CD14-positive monocyte (primary cell): ENCODE results near the gene FNDC3B. TPM values are rescaled to one million over a fixed set of nuclear protein-coding genes. Genes with fewer than 3 reads are reported as not detected.
A peak's percentile ranks its signal among the peaks of the same experiment; 100 is the strongest.

ENCODE experiments used
- DNase-seq, 3 donors: peaks; one replicate each; pipeline ENCODE4 v3.0.0-alpha.2; 2011 to 2022
- H2AFZ ChIP-seq: 2 replicates; pipeline ENCODE4 v1.6.0; 2012; ENCODE audit warnings: mild to moderate bottlenecking, low read depth, low read length, inconsistent platforms; ENCODE audit not compliant: insufficient read depth, poor library complexity, severe bottlenecking
- H3K27ac ChIP-seq, 2 donors: 1 replicate in 1 of 2; 2 replicates in 1 of 2; pipeline ENCODE4 v1.5.1; 2012 to 2013; ENCODE audit warnings: low read length in 2 of 2, control low read depth in 1 of 2, inconsistent platforms in 1 of 2, low read depth in 1 of 2, mild to moderate bottlenecking in 1 of 2
- H3K27me3 ChIP-seq, 2 donors: one replicate each; pipeline versions ENCODE4 v1.6.0 to v1.6.1; 2011 to 2013; ENCODE audit warnings: low read length in 2 of 2; ENCODE audit not compliant: control insufficient read depth in 2 of 2, insufficient read depth in 2 of 2
- H3K36me3 ChIP-seq, 2 donors: replicated peaks in 1 of 2; 1 replicate in 1 of 2; 2 replicates in 1 of 2; pipeline versions ENCODE4 v1.5.1 to v1.6.1; 2012 to 2013; ENCODE audit warnings: low read length in 2 of 2, control low read depth in 1 of 2, inconsistent platforms in 1 of 2, mild to moderate bottlenecking in 1 of 2; ENCODE audit not compliant: insufficient read depth in 2 of 2, control insufficient read depth in 1 of 2
- H3K4me1 ChIP-seq, 2 donors: 1 replicate in 1 of 2; 2 replicates in 1 of 2; pipeline versions ENCODE4 v1.5.1 to v1.6.1; 2012 to 2013; ENCODE audit warnings: low read length in 2 of 2, control low read depth in 1 of 2, inconsistent platforms in 1 of 2, mild to moderate bottlenecking in 1 of 2, moderate library complexity in 1 of 2; ENCODE audit not compliant: insufficient read depth in 2 of 2, control insufficient read depth in 1 of 2
- H3K4me2 ChIP-seq: replicated peaks from 2 replicates; pipeline ENCODE3; 2012; ENCODE audit warnings: low read length, moderate library complexity, mild to moderate bottlenecking; ENCODE audit not compliant: poor library complexity, severe bottlenecking; ENCODE audit errors: extremely low read depth
- H3K4me3 ChIP-seq, 3 experiments: fragments of 200-600 bp in 1 of 3; sonication (generic) in 1 of 3; replicated peaks in 1 of 3; 1 replicate in 2 of 3; 2 replicates in 1 of 3; pipeline ENCODE4 v1.5.1; 2011 to 2013; ENCODE audit warnings: low read length in 3 of 3, mild to moderate bottlenecking in 3 of 3, control low read depth in 2 of 3, low read depth in 2 of 3, inconsistent platforms in 1 of 3, moderate library complexity in 1 of 3
- H3K79me2 ChIP-seq: 2 replicates; pipeline ENCODE4 v1.6.0; 2012; ENCODE audit warnings: mild to moderate bottlenecking, control low read depth, inconsistent platforms, low read length, moderate library complexity; ENCODE audit not compliant: insufficient read depth
- H3K9ac ChIP-seq: 2 replicates; pipeline ENCODE4 v1.6.0; 2017; ENCODE audit warnings: low read length, mild to moderate bottlenecking; ENCODE audit not compliant: insufficient read depth, poor library complexity, severe bottlenecking
- H3K9me3 ChIP-seq, 2 donors: replicated peaks in 1 of 2; 1 replicate in 1 of 2; 2 replicates in 1 of 2; pipeline versions ENCODE4 v1.5.1 to v1.6.1; 2012 to 2013; ENCODE audit warnings: low read length in 2 of 2, control low read depth in 1 of 2; ENCODE audit not compliant: control insufficient read depth in 1 of 2, insufficient read depth in 1 of 2
- H4K20me1 ChIP-seq: 2 replicates; pipeline ENCODE4 v1.6.0; 2012; ENCODE audit warnings: mild to moderate bottlenecking, low read length, control low read depth, moderate library complexity; ENCODE audit not compliant: insufficient read depth
- H3K27ac Mint-ChIP-seq, 7 donors: one replicate each; pipeline ENCODE4 v1.8.0; 2020; ENCODE audit warnings: mild to moderate bottlenecking in 7 of 7, mixed read lengths in 7 of 7, moderate library complexity in 6 of 7, inconsistent platforms in 2 of 7
- H3K27me3 Mint-ChIP-seq, 3 donors: one replicate each; pipeline ENCODE4 v1.8.0; 2021 to 2022; ENCODE audit warnings: low read depth in 3 of 3, mild to moderate bottlenecking in 3 of 3, mixed read lengths in 3 of 3, moderate library complexity in 3 of 3, inconsistent platforms in 1 of 3
- H3K36me3 Mint-ChIP-seq, 2 donors: one replicate each; pipeline ENCODE4 v1.8.0; 2020; ENCODE audit warnings: mixed read lengths in 2 of 2, inconsistent platforms in 1 of 2, mild to moderate bottlenecking in 1 of 2
- H3K4me1 Mint-ChIP-seq: one replicate; pipeline ENCODE4 v1.8.0; 2020; ENCODE audit warnings: mild to moderate bottlenecking, mixed read lengths
- H3K4me3 Mint-ChIP-seq, 2 donors: one replicate each; pipeline ENCODE4 v1.8.0; 2020; ENCODE audit warnings: mild to moderate bottlenecking in 2 of 2, mixed read lengths in 2 of 2, moderate library complexity in 1 of 2
- H3K9me3 Mint-ChIP-seq, 7 donors: one replicate each; pipeline ENCODE4 v1.8.0; 2020 to 2022; ENCODE audit warnings: mixed read lengths in 7 of 7, mild to moderate bottlenecking in 6 of 7, moderate library complexity in 6 of 7, inconsistent platforms in 2 of 7
- WGBS: methylation state at CpG from one replicate; pipeline ENCODE4 v1.1.5; 2013; ENCODE audit warnings: missing lambda C conversion rate; ENCODE audit not compliant: insufficient coverage; 5-methylcytosine and 5-hydroxymethylcytosine counted together
- intact Hi-C, 2 donors: fragments of 100-400 bp; cut with micrococcal nuclease; formaldehyde crosslinking; loops; one replicate each; pipeline versions ENCODE4 v1.15.0 to v1.15.1; 2023
- polyA plus RNA-seq, 3 donors: library from polyadenylated mRNA; depleted of rRNA in 1 of 3; unstranded in 2 of 3; stranded (reverse) in 1 of 3; fragments of 300-500 nt in 2 of 3; fragments of >200 nt in 1 of 3; fragmentation: Illumina TruSeq in 2 of 3; gene quantifications; 1 replicate in 2 of 3; 2 replicates in 1 of 3; pipeline ENCODE4 v1.2.3, GENCODE V29; 2012 to 2021
- TF ChIP-seq, protein P1 (sequence below): fragments of 200-600 bp; IDR thresholded peaks from one replicate; pipeline ENCODE4 v1.8.0; 2022; ENCODE audit warnings: antibody characterized with exemption, mild to moderate bottlenecking

FNDC3B gene
- polyA plus RNA-seq, 3 donors = 19.6 to 36.1 (median 25.7) TPM

DNA sequence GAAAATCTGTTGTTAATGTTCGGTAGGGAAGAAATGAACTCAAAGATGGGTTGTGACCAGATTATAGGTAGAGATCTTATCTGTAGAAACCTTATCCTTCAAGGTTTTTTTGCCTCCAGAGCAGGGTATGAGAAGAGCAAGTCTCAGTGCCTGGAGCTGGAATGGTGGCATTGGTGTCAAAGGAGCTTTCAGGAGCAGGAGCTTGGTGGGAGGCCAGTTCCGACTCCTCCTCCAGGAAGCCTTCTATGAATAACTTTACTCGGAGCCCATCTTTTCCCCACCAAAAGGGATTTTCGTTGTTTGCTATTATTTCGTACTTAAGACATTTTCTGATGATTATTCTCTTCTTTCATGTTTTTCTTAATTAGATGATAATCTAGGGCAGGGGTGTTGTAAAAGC, 317.0 kb downstream of the FNDC3B start:
- Histone ChIP-seq H3K9me3 (no peaks in the 10 kb centered on the region), H3K27me3 (no peaks in the 10 kb centered on the region), H3K9ac (no peak overlapping the region), H3K4me1 (peaks cover 0 to 5% of the 10 kb centered on the region in 2 donors), H3K36me3 (peaks cover 67 to 91% of the 10 kb centered on the region in 2 donors), H3K4me2 (no peak overlapping the region), H3K79me2 (peaks cover 7% of the 10 kb centered on the region), H3K27ac (no peak overlapping the region), H4K20me1 (peaks cover 37% of the 10 kb centered on the region), H3K4me3 (no peak overlapping the region), H2AFZ (no peak overlapping the region)
- Mint-ChIP-seq H3K4me1 (peaks cover 12% of the 10 kb centered on the region), H3K27ac (peak overlapping the region in 2 of 7 donors; percentile 64 to 68), H3K9me3 (no peaks in the 10 kb centered on the region), H3K4me3 (no peak overlapping the region), H3K36me3 (peaks cover 59 to 71% of the 10 kb centered on the region in 2 donors), H3K27me3 (no peaks in the 10 kb centered on the region)
- intact Hi-C loops = no loop called here
- WGBS = no CpG with 5 or more reads among the region's 5 CpGs
- TF ChIP-seq, protein P1, sequence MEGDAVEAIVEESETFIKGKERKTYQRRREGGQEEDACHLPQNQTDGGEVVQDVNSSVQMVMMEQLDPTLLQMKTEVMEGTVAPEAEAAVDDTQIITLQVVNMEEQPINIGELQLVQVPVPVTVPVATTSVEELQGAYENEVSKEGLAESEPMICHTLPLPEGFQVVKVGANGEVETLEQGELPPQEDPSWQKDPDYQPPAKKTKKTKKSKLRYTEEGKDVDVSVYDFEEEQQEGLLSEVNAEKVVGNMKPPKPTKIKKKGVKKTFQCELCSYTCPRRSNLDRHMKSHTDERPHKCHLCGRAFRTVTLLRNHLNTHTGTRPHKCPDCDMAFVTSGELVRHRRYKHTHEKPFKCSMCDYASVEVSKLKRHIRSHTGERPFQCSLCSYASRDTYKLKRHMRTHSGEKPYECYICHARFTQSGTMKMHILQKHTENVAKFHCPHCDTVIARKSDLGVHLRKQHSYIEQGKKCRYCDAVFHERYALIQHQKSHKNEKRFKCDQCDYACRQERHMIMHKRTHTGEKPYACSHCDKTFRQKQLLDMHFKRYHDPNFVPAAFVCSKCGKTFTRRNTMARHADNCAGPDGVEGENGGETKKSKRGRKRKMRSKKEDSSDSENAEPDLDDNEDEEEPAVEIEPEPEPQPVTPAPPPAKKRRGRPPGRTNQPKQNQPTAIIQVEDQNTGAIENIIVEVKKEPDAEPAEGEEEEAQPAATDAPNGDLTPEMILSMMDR = no peak
- DNase-seq = no peak

DNA sequence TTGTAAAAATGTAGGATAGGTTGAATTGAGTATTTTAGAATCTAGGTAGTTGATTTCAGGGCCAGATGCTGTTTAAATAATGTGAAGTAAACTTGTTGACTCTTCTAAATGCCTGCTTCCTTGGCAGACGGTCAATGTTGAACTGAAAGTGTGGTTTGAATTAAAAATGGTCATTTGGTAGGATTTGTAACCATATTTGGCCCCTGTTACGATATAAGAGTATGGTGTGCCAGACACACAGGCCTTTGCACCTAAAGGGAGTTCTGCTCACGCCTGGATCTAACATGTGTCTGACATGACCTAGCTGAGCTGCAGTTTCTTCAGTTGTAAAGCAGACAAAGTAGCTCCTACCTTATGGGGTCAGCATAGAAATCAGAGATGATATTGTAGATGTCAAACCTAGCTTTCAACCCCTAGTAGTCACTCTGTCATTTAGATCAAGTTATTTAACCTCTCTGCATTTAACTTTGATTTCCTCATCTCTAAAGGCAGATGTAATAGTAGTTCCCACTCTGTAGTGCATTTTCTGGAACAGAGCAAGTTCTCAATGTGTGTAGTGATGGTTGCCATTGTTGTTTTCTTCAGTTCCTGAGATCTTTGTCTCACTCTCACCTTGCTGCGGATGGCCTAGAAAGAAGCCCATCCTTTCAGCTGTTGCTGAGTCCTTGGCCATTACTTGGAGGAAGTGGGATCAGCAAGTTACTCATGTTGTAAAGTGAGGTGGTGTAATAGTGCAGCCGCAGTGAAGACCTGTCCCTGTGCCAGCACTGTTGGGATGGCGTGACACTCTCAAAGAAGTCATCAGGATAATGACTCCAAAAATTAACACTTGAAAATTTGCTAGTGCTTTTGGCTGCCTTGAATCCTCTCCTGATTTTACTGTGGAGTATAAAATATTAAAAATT, 318.7 kb downstream of the FNDC3B start:
- H3K27ac ChIP-seq = peak overlapping the region in 1 of 2 donors; percentile 71
- no peaks in the 10 kb centered on the region for H3K9me3 Mint-ChIP-seq
- WGBS = 33% methylated on average over 5 of the region's 6 CpGs

More for the DNA sequence above, 318.7 kb downstream of the FNDC3B start:
- Histone ChIP-seq H4K20me1 (peaks cover 43% of the 10 kb centered on the region), H3K4me1 (peaks cover 0 to 5% of the 10 kb centered on the region in 2 donors), H3K36me3 (peaks cover 66 to 91% of the 10 kb centered on the region in 2 donors), H3K4me2 (no peak overlapping the region), H3K9me3 (no peaks in the 10 kb centered on the region), H3K4me3 (no peak overlapping the region), H3K79me2 (peaks cover 7% of the 10 kb centered on the region), H2AFZ (no peak overlapping the region), H3K27me3 (no peaks in the 10 kb centered on the region), H3K9ac (no peak overlapping the region)
- peaks cover 12% of the 10 kb centered on the region for H3K4me1 Mint-ChIP-seq
- peak overlapping the region; percentile 8 to 79 (median 61) for H3K27ac Mint-ChIP-seq
- intact Hi-C loops = no loop called here
- H3K27me3 Mint-ChIP-seq = no peaks in the 10 kb centered on the region
- TF ChIP-seq, protein P1 = no peak
- DNase-seq = peak; percentile 21 to 53 (median 27)
- no peak overlapping the region for H3K4me3 Mint-ChIP-seq
- peaks cover 59 to 73% of the 10 kb centered on the region in 2 donors for H3K36me3 Mint-ChIP-seq
